ENCODE results near the gene VWA1. TPM values are rescaled to one million over a fixed set of nuclear protein-coding genes. Genes with fewer than 3 reads are reported as not detected.

Gene VWA1
- total RNA-seq, 4 donors from 2014 or later = 59.8 to 137 (median 96.4) TPM

DNA sequence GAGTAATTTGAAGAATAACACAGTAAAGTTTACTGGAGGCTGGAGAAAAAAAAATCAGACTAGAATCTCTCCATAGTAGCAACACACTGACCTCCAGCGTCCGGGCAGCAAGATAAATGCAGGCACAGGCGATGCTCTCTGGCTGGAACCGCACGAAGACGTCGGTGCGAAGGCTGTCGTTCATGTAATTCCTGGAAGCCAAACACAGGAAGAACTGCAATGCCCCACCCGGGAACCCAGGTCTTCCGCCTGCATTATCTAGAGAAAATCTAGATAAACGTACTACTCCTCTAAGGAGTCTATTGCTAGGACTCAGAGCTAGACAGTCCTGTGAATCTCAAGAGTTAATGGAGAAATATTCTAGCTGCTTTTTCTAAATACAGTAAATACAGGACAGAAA, 44.8 kb upstream of the VWA1 start:
- Histone ChIP-seq H3K36me3 (peaks cover 0 to 100% of the 10 kb centered on the region in 2 donors), H3K27me3 (no peaks in the 10 kb centered on the region), H3K4me3 (no peak overlapping the region), H3K4me1 (peaks cover 0 to 22% (median 0%) of the 10 kb centered on the region in 3 donors), H3K27ac (no peak overlapping the region), H3K9me3 (no peaks in the 10 kb centered on the region)
- TF ChIP-seq POLR2A (IDR thresholded peaks at IDR 0.05) = no peak
- TF ChIP-seq POLR2AphosphoS5 (IDR thresholded peaks at IDR 0.05) = no peak
- TF ChIP-seq EP300 (IDR thresholded peaks at IDR 0.05) = no peak
- TF ChIP-seq, protein P1, sequence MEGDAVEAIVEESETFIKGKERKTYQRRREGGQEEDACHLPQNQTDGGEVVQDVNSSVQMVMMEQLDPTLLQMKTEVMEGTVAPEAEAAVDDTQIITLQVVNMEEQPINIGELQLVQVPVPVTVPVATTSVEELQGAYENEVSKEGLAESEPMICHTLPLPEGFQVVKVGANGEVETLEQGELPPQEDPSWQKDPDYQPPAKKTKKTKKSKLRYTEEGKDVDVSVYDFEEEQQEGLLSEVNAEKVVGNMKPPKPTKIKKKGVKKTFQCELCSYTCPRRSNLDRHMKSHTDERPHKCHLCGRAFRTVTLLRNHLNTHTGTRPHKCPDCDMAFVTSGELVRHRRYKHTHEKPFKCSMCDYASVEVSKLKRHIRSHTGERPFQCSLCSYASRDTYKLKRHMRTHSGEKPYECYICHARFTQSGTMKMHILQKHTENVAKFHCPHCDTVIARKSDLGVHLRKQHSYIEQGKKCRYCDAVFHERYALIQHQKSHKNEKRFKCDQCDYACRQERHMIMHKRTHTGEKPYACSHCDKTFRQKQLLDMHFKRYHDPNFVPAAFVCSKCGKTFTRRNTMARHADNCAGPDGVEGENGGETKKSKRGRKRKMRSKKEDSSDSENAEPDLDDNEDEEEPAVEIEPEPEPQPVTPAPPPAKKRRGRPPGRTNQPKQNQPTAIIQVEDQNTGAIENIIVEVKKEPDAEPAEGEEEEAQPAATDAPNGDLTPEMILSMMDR (IDR thresholded peaks at IDR 0.05) = no peak
- 57 to 77% methylated on average over 5 to 8 of the region's 12 CpGs for WGBS, 2 donors (ENCODE audit: low coverage in 1 of 2)
- ATAC-seq = no peak

DNA sequence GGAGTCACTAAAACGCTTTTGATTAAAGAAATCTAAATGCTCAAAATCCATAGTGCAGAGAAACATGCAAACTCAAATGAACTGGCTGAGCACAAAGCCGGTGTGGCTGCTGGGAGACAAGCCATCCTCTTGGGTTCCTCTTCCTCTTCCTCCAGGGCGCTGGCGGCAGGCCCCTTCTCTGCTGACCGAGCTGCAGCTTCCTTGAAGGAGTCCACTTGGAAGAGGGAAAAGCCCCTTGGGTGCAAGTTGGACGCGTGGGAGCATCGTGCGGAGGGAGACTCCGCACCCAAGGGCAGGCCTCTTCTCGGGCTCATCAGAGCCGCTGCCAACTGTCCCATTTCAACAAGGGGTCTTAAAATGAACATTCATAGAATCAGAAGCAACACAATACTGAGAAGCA, 44.3 kb upstream of the VWA1 start:
- no peaks in the 10 kb centered on the region for H3K9me3 ChIP-seq
- no peak overlapping the region for H3K27ac ChIP-seq
- no peak overlapping the region for H3K4me3 ChIP-seq
- TF ChIP-seq POLR2A (IDR thresholded peaks at IDR 0.05) (no peak), EP300 (IDR thresholded peaks at IDR 0.05) (no peak), POLR2AphosphoS5 (IDR thresholded peaks at IDR 0.05) (no peak)
- TF ChIP-seq, protein P1 (IDR thresholded peaks at IDR 0.05) = no peak
- H3K36me3 ChIP-seq = peaks cover 0 to 100% of the 10 kb centered on the region in 2 donors
- H3K4me1 ChIP-seq = peaks cover 0 to 27% (median 0%) of the 10 kb centered on the region in 3 donors
- no peaks in the 10 kb centered on the region for H3K27me3 ChIP-seq
- WGBS, 2 donors (ENCODE audit: low coverage in 1 of 2) = 69 to 79% methylated on average over 3 to 11 of the region's 12 CpGs
- no peak for ATAC-seq

- WGBS, 2 donors (ENCODE audit: low coverage in 1 of 2) = no CpG with 5 or more reads among the region's 4 CpGs
- no peak overlapping the region for H3K4me3 ChIP-seq
- no peak overlapping the region for H3K27ac ChIP-seq
- no peaks in the 10 kb centered on the region for H3K27me3 ChIP-seq
- H3K9me3 ChIP-seq = no peaks in the 10 kb centered on the region
- H3K36me3 ChIP-seq = peaks cover 0 to 100% of the 10 kb centered on the region in 2 donors
- TF ChIP-seq POLR2AphosphoS5 (IDR thresholded peaks at IDR 0.05) (no peak), EP300 (IDR thresholded peaks at IDR 0.05) (no peak), POLR2A (IDR thresholded peaks at IDR 0.05) (no peak)
- TF ChIP-seq, protein P1 (IDR thresholded peaks at IDR 0.05) = no peak
- H3K4me1 ChIP-seq = peaks cover 0 to 45% (median 4%) of the 10 kb centered on the region in 3 donors
- ATAC-seq = no peak
These were observed 42.5 kb upstream of the VWA1 start for GRCh38 chr1:1393014-1393413.

DNA sequence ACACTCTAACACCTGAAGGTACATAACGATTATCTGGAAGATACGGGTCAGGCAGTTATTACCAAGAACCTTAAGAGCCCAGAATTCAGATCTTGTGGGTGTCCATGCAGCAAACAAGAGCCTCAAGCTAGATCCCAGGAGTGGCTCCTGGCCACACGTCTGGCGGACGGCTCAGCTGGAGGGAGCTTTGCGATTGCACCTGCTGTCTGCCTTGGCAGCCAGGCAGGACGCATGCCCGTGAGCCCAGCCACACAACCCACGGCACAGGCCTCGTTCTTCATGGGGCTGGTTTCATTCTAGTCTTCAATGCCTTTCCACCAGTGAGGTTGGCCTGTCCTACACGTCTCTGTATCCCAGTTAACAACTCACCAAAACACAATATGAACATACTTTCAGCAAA, 42.1 kb upstream of the VWA1 start:
- no peaks in the 10 kb centered on the region for H3K27me3 ChIP-seq
- H3K4me1 ChIP-seq = peaks cover 0 to 49% (median 8%) of the 10 kb centered on the region in 3 donors
- no peaks in the 10 kb centered on the region for H3K9me3 ChIP-seq
- no peak for ATAC-seq
- WGBS, 2 donors (ENCODE audit: low coverage in 1 of 2) = 80 to 100% methylated on average over 2 to 3 of the region's 11 CpGs
- TF ChIP-seq POLR2AphosphoS5 (IDR thresholded peaks at IDR 0.05) = no peak
- no peak for TF ChIP-seq POLR2A (IDR thresholded peaks at IDR 0.05)
- TF ChIP-seq, protein P1 (IDR thresholded peaks at IDR 0.05) = no peak
- H3K4me3 ChIP-seq = no peak overlapping the region
- H3K36me3 ChIP-seq = peaks cover 0 to 99% of the 10 kb centered on the region in 2 donors
- H3K27ac ChIP-seq = no peak overlapping the region

DNA sequence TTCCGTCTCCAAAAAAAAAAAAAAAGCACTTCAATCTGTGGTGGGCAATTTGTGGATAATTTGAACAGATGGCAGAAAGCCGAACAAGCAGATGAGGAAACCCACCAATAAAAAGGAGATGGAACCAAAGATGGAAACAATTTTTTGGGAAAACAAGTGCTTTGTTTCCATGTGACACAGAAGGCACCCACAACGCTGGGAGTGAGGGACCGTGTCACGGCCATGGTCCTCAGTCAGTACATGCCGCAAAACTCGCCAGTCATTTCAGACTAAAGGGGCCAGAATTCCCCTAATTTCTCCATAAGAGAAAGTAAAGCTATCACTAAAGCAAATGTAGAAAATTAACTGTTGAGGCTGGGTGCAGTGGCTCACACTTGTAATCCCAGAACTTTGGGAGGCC, 41.4 kb upstream of the VWA1 start:
- Histone ChIP-seq H3K27me3 (no peaks in the 10 kb centered on the region), H3K27ac (no peak overlapping the region), H3K4me1 (peaks cover 0 to 53% (median 8%) of the 10 kb centered on the region in 3 donors), H3K9me3 (no peaks in the 10 kb centered on the region), H3K36me3 (peaks cover 0 to 92% of the 10 kb centered on the region in 2 donors), H3K4me3 (no peak overlapping the region)
- 92 to 93% methylated on average over 6 to 7 of the region's 7 CpGs for WGBS, 2 donors (ENCODE audit: low coverage in 1 of 2)
- TF ChIP-seq POLR2A (IDR thresholded peaks at IDR 0.05) (no peak), EP300 (IDR thresholded peaks at IDR 0.05) (no peak), POLR2AphosphoS5 (IDR thresholded peaks at IDR 0.05) (no peak)
- TF ChIP-seq, protein P1 (IDR thresholded peaks at IDR 0.05) = no peak
- ATAC-seq = no peak
